Activated CD4-positive, alpha-beta memory T cell treated with anti-CD3 and anti-CD28 coated beads for 36 hours (primary cell): ENCODE measurements around the gene RIPPLY1. TPM values are rescaled to one million over a fixed set of nuclear protein-coding genes. Genes with fewer than 3 reads are reported as not detected.

ENCODE experiments used
- CTCF ChIA-PET: fragments of 350-600 bp; sonication (Branson Sonifier 250); formaldehyde crosslinking; loops from one replicate; lab custom pipeline; 2021; ENCODE audit warnings: antibody characterized with exemption, inconsistent platforms; lab: Charles Lee
- POLR2A ChIA-PET: fragments of 350-600 bp; sonication (Branson Sonifier 250); formaldehyde crosslinking; loops from one replicate; lab custom pipeline; 2021; ENCODE audit warnings: antibody characterized with exemption; lab: Charles Lee
- DNase-seq: peaks from one replicate; pipeline ENCODE4 v3.0.0-alpha.2; 2020
- H3K27ac Mint-ChIP-seq: one replicate; pipeline ENCODE4 v1.8.0; 2021; ENCODE audit warnings: mixed read lengths
- H3K27me3 Mint-ChIP-seq: one replicate; pipeline ENCODE4 v1.8.0; 2021; ENCODE audit warnings: mixed read lengths
- H3K36me3 Mint-ChIP-seq: one replicate; pipeline ENCODE4 v1.8.0; 2021; ENCODE audit warnings: mixed read lengths
- H3K4me1 Mint-ChIP-seq: one replicate; pipeline ENCODE4 v1.8.0; 2021; ENCODE audit warnings: low read depth, mixed read lengths
- H3K4me3 Mint-ChIP-seq: one replicate; pipeline ENCODE4 v1.8.0; 2021; ENCODE audit warnings: mild to moderate bottlenecking, mixed read lengths
- H3K9me3 Mint-ChIP-seq: one replicate; pipeline ENCODE4 v1.8.0; 2021; ENCODE audit warnings: mixed read lengths
- intact Hi-C: fragments of 100-400 bp; cut with micrococcal nuclease; formaldehyde crosslinking; loops from one replicate; pipeline ENCODE4 v1.15.1; 2023
- total RNA-seq, 2 experiments: library from RNA; stranded (reverse); gene quantifications; one replicate each; pipeline ENCODE4 v1.2.3, GENCODE V29; 2021

The RIPPLY1 gene
- total RNA-seq, 2 experiments from 2014 or later = not detected

- Mint-ChIP-seq H3K27ac (no peak overlapping the region), H3K4me1 (peaks cover 5% of the 10 kb centered on the region), H3K4me3 (no peak overlapping the region), H3K27me3 (no peaks in the 10 kb centered on the region), H3K9me3 (no peaks in the 10 kb centered on the region), H3K36me3 (no peaks in the 10 kb centered on the region)
- no peak for DNase-seq
- ChIA-PET CTCF (no interaction called here), POLR2A (no interaction called here)
- intact Hi-C loops = no loop called here
Observed at GRCh38 chrX:106932960-106933537, 29.9 kb upstream of the RIPPLY1 start.

GRCh38 chrX:106932492-106932923, 29.4 kb upstream of the RIPPLY1 start:
- Mint-ChIP-seq H3K27ac (no peak overlapping the region), H3K4me1 (peaks cover 5% of the 10 kb centered on the region), H3K36me3 (no peaks in the 10 kb centered on the region), H3K27me3 (no peaks in the 10 kb centered on the region), H3K9me3 (no peaks in the 10 kb centered on the region), H3K4me3 (no peak overlapping the region)
- CTCF ChIA-PET = no interaction called here
- POLR2A ChIA-PET = no interaction called here
- DNase-seq = no peak
- intact Hi-C loops = no loop called here

DNA sequence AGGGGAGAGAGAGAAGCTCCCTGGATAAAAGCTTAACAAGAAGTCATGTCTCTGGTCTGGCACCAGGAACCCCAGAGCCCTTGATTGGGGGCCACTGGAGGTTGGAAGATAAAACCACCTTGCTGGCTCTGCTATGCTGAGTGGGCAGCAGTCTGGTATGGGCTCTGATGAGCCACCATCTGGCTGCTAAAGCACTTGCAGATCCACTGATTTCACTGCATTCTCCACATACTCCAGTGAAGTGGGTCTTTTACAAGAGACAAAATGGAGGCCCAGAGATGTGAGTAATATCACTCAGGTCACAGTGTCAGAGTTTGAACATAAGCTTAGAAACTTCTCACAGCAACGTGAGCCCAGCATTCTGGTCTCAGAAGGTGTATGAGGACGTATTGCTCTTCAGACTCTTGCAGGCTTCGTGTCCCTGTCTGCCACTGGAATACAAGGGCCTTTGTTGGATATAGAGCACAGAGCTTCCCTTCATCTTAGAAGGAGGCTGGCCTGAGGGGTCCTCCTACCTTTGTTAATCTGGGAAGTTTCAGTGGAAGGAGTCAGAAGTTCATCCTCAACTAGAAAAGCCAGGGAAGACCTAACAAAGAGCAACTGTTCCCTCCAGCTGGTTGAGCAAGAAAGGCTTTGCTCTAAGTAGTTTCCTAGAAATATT, 28.8 kb upstream of the RIPPLY1 start:
- H3K27ac Mint-ChIP-seq = no peak overlapping the region
- H3K27me3 Mint-ChIP-seq = no peaks in the 10 kb centered on the region
- ChIA-PET CTCF (no interaction called here), POLR2A (no interaction called here)
- peaks cover 5% of the 10 kb centered on the region for H3K4me1 Mint-ChIP-seq
- H3K4me3 Mint-ChIP-seq = no peak overlapping the region
- DNase-seq = no peak
- intact Hi-C loops = no loop called here
- no peaks in the 10 kb centered on the region for H3K9me3 Mint-ChIP-seq
- no peaks in the 10 kb centered on the region for H3K36me3 Mint-ChIP-seq

DNA sequence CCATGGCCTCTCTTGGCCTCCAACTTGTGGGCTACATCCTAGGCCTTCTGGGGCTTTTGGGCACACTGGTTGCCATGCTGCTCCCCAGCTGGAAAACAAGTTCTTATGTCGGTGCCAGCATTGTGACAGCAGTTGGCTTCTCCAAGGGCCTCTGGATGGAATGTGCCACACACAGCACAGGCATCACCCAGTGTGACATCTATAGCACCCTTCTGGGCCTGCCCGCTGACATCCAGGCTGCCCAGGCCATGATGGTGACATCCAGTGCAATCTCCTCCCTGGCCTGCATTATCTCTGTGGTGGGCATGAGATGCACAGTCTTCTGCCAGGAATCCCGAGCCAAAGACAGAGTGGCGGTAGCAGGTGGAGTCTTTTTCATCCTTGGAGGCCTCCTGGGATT, 25.1 kb upstream of the RIPPLY1 start:
- peaks cover 3% of the 10 kb centered on the region for H3K4me1 Mint-ChIP-seq
- no peak overlapping the region for H3K27ac Mint-ChIP-seq
- CTCF ChIA-PET = no interaction called here
- H3K36me3 Mint-ChIP-seq = no peaks in the 10 kb centered on the region
- no peak for DNase-seq
- H3K4me3 Mint-ChIP-seq = no peak overlapping the region
- no peaks in the 10 kb centered on the region for H3K9me3 Mint-ChIP-seq
- POLR2A ChIA-PET = no interaction called here
- H3K27me3 Mint-ChIP-seq = no peaks in the 10 kb centered on the region
- intact Hi-C loops = no loop called here

- H3K9me3 Mint-ChIP-seq = no peaks in the 10 kb centered on the region
- H3K27ac Mint-ChIP-seq = no peak overlapping the region
- no peak overlapping the region for H3K4me3 Mint-ChIP-seq
- H3K4me1 Mint-ChIP-seq = no peaks in the 10 kb centered on the region
- intact Hi-C loops = no loop called here
- DNase-seq = no peak
- no peaks in the 10 kb centered on the region for H3K36me3 Mint-ChIP-seq
- ChIA-PET CTCF (no interaction called here), POLR2A (no interaction called here)
- no peaks in the 10 kb centered on the region for H3K27me3 Mint-ChIP-seq
Observed at GRCh38 chrX:106927700-106928099, 24.6 kb upstream of the RIPPLY1 start.

DNA sequence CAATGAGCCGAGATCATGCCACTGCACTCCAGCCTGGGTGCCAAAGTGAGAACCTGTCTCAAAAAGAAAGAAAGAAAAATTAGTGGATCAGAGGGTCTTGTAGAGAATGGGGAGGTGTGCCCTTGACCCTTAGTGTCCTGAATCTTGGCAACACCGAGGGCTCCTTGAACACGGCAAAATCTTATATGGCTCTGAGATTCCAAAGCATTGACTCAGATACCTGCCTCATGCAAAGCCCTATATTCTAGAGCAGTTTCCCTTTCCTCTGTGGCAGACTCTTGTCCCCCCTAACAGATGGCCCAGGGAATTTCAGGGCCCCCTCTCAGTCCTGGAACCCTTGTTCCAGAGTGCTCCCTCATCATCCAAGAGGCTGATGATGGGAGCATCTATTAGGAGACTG, 23.9 kb upstream of the RIPPLY1 start:
- intact Hi-C loops = no loop called here
- Mint-ChIP-seq H3K36me3 (no peaks in the 10 kb centered on the region), H3K27me3 (no peaks in the 10 kb centered on the region), H3K4me1 (no peaks in the 10 kb centered on the region), H3K4me3 (no peak overlapping the region), H3K27ac (no peak overlapping the region), H3K9me3 (no peaks in the 10 kb centered on the region)
- DNase-seq = no peak
- ChIA-PET POLR2A (no interaction called here), CTCF (no interaction called here)

DNA sequence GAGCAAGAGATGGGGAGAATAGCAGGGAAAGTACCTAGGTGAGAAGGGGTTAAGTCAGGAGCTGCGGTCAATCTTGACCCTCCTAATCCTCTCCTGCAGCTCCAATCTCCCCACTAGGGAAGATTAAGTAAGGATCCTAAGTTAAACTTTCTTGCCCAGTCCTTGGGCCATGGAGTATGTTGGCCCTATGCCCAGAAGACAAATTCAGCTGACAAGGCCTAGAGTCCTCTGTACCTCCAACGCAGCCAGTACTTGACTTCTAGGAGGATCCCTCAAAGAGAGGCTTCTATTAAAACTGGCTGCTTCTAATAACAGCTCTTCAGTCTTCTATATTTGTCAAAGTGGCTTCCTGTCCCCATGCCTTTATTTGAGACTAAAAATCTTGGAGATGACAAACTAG, 18.5 kb upstream of the RIPPLY1 start:
- Mint-ChIP-seq H3K27ac (no peak overlapping the region), H3K9me3 (no peaks in the 10 kb centered on the region), H3K36me3 (no peaks in the 10 kb centered on the region), H3K27me3 (no peaks in the 10 kb centered on the region), H3K4me3 (no peak overlapping the region), H3K4me1 (peaks cover 14% of the 10 kb centered on the region)
- CTCF ChIA-PET = no interaction called here
- intact Hi-C loops = no loop called here
- POLR2A ChIA-PET = no interaction called here
- DNase-seq = no peak

DNA sequence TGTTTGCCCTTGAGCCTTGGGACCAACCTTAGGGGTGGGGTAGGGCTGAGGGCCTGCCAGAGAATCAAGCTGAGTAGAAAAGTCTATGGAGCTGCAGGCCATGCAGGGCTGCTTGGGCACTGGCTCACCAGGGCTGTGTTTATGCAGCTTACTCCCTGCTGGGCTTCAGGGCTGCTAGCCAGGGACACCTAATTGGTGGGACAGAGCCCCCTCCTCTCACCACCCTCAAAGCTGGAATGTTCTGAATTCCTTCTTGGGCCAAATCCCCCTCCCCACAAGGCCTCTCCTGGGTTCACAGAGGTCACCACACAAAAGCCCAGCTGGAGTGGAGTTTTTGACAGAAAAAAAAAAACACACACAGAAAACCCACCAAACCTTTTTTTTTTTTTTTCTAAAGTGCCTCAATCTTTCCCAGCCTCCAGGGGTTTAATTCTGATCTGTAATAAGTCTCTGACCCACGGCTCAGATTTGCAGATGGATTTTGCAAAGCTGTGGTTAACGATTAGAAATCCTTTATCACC, 16.9 kb upstream of the RIPPLY1 start, which contains the start of gene CLDN2:
TSS of gene CLDN2 (plus strand) at position 471 of the 521 bp plus-strand sequence. CDS start 7,827 bp downstream, outside the sequence.
- intact Hi-C loops = no loop called here

GRCh38 chrX:106917830-106918500, 14.8 kb upstream of the RIPPLY1 start:
- no peak overlapping the region for H3K27ac Mint-ChIP-seq
- DNase-seq = peak; percentile 27
- H3K9me3 Mint-ChIP-seq = no peaks in the 10 kb centered on the region
- H3K27me3 Mint-ChIP-seq = peaks cover 2% of the 10 kb centered on the region
- intact Hi-C loops = no loop called here
- ChIA-PET POLR2A (no interaction called here), CTCF (interaction anchor here (0.6 to 0.8 kb wide), 2 partner anchors 18 to 23 kb away, joined by 3 to 4 read pairs; no protein-coding TSS in a partner anchor)
- H3K36me3 Mint-ChIP-seq = no peaks in the 10 kb centered on the region
- peaks cover 19% of the 10 kb centered on the region for H3K4me1 Mint-ChIP-seq
- H3K4me3 Mint-ChIP-seq = no peak overlapping the region

More for the DNA sequence above, 16.9 kb upstream of the RIPPLY1 start, which contains the start of gene CLDN2:
- no peaks in the 10 kb centered on the region for H3K9me3 Mint-ChIP-seq
- POLR2A ChIA-PET = no interaction called here
- CTCF ChIA-PET = no interaction called here
- H3K4me3 Mint-ChIP-seq = no peak within 1 kb of the TSS
- DNase-seq = no peak
- H3K27me3 Mint-ChIP-seq = peaks cover 2% of the 10 kb centered on the region
- no peak within 1 kb of the TSS for H3K27ac Mint-ChIP-seq
- H3K36me3 Mint-ChIP-seq = no peaks in the 10 kb centered on the region
- H3K4me1 Mint-ChIP-seq = peaks cover 19% of the 10 kb centered on the region

DNA sequence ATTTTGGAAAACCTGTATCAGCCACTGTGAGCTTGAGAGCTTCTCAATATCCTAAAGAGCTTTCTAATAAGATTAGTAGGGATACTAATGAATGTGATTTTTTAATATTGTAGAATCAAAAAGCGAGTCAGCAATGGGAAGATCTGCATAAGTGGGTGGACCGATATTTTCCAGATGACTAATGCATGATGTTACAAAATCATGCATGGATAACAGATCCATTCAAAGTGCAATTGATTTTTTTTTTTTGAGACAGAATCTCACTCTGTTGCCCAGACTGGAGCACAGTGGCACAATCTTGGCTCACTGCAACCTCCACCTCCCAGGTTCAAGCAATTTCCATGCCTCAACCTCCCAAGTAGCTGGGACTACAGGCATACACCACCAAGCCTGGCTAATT, 9.7 kb upstream of the RIPPLY1 start:
- CTCF ChIA-PET = interaction anchor here (0.6 kb wide), 1 partner anchor 491 kb away, joined by 3 read pairs; no protein-coding TSS in a partner anchor
- H3K9me3 Mint-ChIP-seq = no peaks in the 10 kb centered on the region
- peaks cover 16% of the 10 kb centered on the region for H3K4me1 Mint-ChIP-seq
- no peak overlapping the region for H3K4me3 Mint-ChIP-seq
- H3K27me3 Mint-ChIP-seq = peaks cover 2% of the 10 kb centered on the region
- no peak overlapping the region for H3K27ac Mint-ChIP-seq
- no peaks in the 10 kb centered on the region for H3K36me3 Mint-ChIP-seq
- DNase-seq = no peak
- POLR2A ChIA-PET = no interaction called here
- intact Hi-C loops = no loop called here

- Mint-ChIP-seq H3K36me3 (no peaks in the 10 kb centered on the region), H3K27me3 (no peaks in the 10 kb centered on the region), H3K9me3 (no peaks in the 10 kb centered on the region), H3K4me3 (no peak overlapping the region), H3K27ac (no peak overlapping the region), H3K4me1 (no peaks in the 10 kb centered on the region)
- DNase-seq = no peak
- ChIA-PET CTCF (interaction anchor here (2.4 kb wide), 1 partner anchor 12 kb away, joined by 14 read pairs; no protein-coding TSS in a partner anchor), POLR2A (no interaction called here)
- intact Hi-C loops = no loop called here
Observed at GRCh38 chrX:106906361-106906760, 3.2 kb upstream of the RIPPLY1 start.

DNA sequence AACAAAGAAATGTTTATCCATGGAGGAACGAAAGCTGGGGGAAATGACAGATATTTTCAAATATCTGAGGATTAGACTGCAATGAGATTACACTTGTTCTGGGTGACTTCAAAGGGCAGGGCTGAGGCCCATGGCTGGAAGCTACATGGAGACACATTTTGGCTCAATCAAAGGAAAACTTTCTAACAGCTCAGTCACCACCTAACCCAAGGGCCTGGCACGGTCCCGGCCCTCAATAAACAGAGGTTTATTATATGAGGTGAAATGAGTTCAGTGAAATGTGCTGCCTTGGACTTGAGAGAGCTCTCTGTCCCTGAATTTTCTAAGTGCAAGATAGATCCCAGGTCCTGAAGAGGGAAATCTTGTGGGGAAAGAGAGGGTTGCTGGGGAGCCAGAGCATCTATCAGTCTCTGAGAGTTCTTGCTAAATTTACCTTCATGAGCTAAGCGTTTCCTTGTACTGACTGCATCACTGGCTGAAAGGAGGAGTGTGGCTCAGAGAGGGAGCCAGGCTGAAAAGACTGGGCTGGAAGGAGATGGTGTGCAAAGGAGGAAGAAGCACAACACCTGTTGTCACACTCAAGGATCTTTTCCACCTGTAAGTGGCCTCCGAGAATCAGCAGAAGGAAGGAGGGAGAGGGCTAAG, 2.0 kb upstream of the RIPPLY1 start:
- Mint-ChIP-seq H3K27ac (no peak overlapping the region), H3K27me3 (no peaks in the 10 kb centered on the region), H3K4me3 (no peak overlapping the region), H3K36me3 (no peaks in the 10 kb centered on the region), H3K4me1 (no peaks in the 10 kb centered on the region), H3K9me3 (no peaks in the 10 kb centered on the region)
- no peak for DNase-seq
- POLR2A ChIA-PET = no interaction called here
- CTCF ChIA-PET = interaction anchor here (2.4 kb wide), 1 partner anchor 11 kb away, joined by 14 read pairs; no protein-coding TSS in a partner anchor
- intact Hi-C loops = no loop called here
